Erythroblast (primary cell): ENCODE measurements around the gene AP3D1.
A peak's percentile ranks its signal among the peaks of the same experiment; 100 is the strongest.

ENCODE experiments used
- DNase-seq, 2 experiments: peaks; one replicate each; lab custom pipeline; 2025; lab: John Stamatoyannopoulos, UW
- GATA1 ChIP-seq: IDR thresholded peaks from 2 replicates; pipeline ENCODE4 v1.6.1; 2011; ENCODE audit warnings: low read depth, mild to moderate bottlenecking, control low read depth, low read length, moderate library complexity
- POLR2A ChIP-seq: IDR thresholded peaks from 2 replicates; pipeline ENCODE4 v1.6.1; 2011; ENCODE audit warnings: mild to moderate bottlenecking, low read length

The AP3D1 gene

DNA sequence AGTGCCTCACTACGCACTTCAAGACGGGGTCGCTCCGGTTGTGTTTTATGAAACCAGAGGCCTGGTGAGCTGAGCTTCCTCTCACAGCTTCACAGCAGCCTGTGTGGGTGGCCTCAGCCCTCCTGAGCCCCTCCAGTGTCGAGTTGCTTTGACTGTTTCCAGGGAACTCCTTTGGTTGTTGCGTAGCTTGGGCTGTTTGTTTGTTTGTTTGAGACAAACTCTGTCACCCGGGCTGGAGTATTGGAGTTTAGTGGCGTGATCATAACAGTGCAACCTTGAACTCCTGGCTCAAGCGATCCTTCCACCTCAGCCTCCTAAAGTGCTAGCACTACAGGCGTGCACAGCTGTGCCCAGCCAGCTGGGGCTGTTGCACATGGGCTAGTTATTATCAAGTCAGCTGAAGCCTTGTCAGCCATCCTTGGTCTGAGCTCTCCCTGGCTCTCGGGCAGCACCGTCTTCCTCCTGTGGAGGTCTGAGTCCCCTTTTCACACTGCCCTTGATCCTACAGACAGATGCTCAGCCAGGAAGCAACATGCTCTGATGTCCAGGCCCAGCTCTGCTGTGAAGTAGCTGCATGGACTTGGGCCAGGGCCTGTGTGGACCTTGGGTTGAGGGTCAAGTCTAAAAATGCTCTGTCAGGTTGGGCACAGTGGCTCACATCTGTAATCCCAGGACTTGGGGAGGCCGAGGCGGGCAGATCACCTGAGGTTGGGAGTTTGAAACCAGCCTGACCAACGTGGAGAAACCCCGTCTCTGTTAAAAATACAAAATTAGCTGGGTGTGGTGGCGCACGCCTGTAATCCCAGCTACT, 22.6 kb upstream of the AP3D1 start:
- DNase-seq: no peak
- TF ChIP-seq GATA1 (no peak), POLR2A (no peak)

DNA sequence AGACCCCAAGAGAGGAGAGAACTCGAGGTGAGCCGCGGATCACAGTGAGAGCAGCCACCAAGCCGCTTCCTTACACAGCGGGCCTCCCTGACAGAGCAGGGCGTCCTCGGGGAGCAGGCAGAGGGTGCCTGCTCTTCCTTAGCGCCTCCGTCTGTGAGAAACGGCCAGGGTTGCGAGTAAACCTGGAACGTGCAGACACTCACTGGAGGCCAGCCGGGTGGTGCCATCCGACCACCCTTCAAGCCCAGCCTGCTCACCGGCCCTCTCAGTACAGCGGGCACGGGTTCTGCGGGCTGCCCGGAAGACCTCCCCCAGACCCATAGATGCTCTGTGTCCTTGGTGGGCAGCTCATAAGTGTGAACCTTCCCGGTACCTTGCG, 22.0 kb upstream of the AP3D1 start:
- no peak for DNase-seq
- no peak for TF ChIP-seq GATA1
- TF ChIP-seq POLR2A: no peak

DNA sequence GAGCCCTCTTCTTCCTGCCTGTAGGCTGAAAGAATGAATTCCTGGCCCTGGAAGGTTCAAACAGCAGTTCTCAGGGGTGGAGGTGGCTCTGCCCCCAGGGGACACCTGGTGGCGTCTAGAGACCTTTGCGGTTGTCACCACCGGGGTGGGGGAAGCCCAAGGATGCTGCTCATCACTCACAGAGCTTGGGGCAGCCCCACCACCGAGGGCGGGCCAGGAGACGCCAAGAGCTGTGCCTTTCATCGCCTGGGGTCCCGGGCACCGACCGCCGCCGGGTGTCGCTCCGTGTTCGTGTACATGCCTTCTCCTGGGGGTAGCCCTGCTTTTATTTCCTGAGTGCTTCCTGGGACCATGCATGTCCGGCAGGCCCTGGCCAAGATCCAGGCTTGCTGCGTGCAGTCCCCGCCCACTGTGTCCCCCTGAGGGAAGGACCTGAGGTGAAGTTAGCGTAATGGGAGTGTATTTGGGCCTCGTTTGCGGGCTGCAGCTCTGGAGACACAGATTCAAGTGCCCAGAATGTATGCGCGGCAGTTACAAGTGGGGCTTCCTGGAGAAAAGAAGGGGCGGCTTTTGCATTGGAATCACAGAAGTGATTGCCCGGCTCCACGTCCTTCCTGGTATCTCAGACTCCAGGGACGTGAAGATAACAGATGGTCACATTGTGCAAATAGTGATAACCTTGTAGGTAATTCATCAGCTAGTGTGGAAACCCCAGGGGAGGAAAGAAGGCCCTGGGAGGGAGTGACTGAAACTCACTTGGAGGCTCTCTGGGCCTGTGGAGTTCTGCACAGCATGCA, 20.2 kb upstream of the AP3D1 start:
- no peak for TF ChIP-seq GATA1
- TF ChIP-seq POLR2A: no peak
- DNase-seq: peak; percentile 59 to 78

DNA sequence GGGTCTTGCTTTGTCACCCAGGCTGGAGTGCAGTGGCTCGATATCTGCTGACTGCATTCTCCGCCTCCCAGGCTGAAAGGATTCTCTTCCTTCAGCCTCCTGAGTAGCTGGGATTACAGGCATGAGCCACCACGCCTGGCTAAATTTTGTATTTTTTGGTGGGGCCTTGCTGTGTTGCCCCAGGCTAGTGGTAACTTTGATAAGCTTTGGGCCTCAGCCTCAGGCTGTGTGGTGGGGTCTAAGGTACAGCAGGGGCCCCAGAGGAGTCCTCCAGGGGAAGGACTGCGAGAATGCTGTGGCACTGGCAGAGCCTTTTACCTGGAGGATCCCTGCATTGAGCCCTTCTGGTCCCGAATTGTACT, 19.6 kb upstream of the AP3D1 start:
- no peak for DNase-seq
- TF ChIP-seq POLR2A (no peak), GATA1 (no peak)

- DNase-seq: no peak
Observed at GRCh38 chr19:2170219-2170618, 18.9 kb upstream of the AP3D1 start.

DNA sequence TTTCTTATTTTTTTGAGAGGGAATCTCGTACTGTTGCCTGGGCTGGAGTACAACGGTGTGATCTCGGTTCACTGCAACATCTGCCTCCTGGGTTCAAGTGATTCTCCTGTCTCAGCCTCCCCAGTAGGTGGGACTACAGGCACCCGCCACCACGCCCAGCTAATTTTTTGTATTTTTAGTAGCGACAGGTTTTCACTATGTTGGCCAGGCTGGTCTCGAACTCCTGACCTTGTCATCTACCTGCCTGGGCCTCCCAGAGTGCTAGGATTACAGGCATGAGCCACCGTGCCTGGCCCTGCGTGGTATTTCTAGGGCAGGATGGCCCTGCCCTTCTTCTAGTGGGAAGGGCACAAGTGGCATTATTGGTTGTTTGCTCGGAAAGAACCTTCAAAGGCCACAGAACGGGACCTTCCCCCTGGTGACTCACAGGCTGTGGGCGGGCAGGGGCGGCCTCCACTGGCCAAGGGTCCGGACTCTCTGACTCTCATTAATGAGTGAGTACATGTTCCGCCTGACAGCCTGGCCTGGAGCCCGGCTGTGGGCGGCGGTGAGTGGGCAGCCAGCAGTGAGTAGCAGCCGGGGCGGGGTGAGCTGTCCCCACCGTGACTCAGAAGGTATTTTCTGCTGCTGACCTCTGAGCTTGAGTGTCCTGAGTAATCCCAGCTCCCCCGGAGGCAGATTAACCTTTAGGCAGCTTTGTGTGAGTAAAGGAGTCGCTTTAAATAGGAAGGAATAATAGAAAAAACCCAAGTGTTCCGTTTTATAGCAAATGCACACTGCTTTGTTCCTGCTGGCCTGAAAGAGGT, 17.5 kb upstream of the AP3D1 start:
- TF ChIP-seq GATA1: no peak
- TF ChIP-seq POLR2A: peak; percentile 36
- peak; percentile 91 to 96 for DNase-seq

More at GRCh38 chr19:2170219-2170618, 18.9 kb upstream of the AP3D1 start:
- TF ChIP-seq GATA1 (no peak), POLR2A (no peak)

- peak; percentile 44 to 64 for DNase-seq
- no peak for TF ChIP-seq POLR2A
Observed at GRCh38 chr19:2167896-2168618, 16.7 kb upstream of the AP3D1 start.

- no peak for DNase-seq
- TF ChIP-seq POLR2A (no peak), GATA1 (no peak)
Observed at GRCh38 chr19:2166741-2167738, 15.7 kb upstream of the AP3D1 start.

- peak in 1 of 2 experiments; percentile 63 for DNase-seq
- no peak for TF ChIP-seq GATA1
- TF ChIP-seq POLR2A: peak; percentile 7
Observed at GRCh38 chr19:2164020-2164998, 12.9 kb upstream of the AP3D1 start.

DNA sequence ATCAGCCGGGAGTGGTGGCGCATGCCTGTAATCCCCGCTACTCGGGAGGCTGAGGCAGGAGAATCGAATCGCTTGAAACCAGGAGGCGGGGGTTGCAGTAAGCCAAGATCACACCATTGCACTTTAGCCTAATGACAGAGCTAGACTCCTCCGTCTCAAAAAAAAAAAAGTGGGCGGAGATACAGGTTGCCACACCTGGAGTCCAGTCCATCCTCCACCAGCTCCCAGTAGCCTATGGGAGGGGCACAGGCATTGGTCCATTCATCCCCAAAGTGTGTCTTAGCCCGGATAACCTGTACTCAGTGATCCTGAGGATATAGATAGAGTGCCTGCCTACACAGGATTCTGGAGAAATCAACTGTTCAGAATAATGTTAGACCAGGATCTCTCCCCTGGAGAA, 9.0 kb upstream of the AP3D1 start:
- no peak for TF ChIP-seq POLR2A
- no peak for TF ChIP-seq GATA1
- DNase-seq: no peak

DNA sequence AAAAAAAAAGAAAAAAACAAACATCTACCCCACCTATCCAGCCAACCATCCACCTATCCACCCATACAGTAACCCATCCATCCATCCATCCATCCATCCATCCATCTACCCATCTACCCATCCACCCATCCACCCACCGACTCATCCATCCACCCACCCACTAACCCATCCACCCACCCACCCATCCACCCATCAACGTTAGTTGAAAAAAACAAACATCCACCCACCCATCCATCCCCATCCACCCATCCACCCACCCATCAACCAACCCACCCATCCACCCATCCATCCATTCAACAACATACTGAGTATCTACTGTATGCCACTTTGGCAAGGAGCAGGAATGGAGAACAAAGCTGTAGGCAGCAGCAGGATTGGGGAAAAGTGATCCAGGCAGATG, 6.1 kb upstream of the AP3D1 start:
- DNase-seq: no peak
- no peak for TF ChIP-seq POLR2A
- no peak for TF ChIP-seq GATA1
